ENCODE results near the gene GARS1.
A peak's percentile ranks its signal among the peaks of the same experiment; 100 is the strongest.

The GARS1 gene

DNA sequence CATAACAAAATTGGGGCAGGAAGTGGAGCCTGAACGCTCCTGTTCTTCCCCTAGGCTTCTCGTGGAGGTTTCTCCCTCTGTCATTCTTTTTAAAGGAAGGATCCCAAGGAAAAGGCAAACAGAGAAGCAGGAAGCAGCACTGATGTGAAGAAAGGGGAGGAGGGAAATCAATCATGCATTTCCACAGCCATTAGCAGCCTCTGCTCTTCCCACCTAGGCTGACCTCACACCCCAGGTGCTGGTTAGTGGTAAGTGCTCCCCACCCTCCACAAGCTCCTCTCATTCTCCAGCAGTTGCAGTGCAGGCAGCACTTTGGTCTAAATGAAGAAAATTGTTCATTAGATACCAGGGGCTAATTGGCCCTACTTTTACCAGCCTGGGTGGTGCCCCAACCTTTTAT is 85.0 kb downstream of the GARS1 start:
- Mint-ChIP-seq H3K36me3 (ENCODE audit: low read depth) (peaks cover 5% of the 10 kb centered on the region), H3K27ac (no peak overlapping the region), H3K4me1 (peaks cover 27% of the 10 kb centered on the region), H3K27me3 (ENCODE audit: low read depth, poor library complexity) (peaks cover 96% of the 10 kb centered on the region), H3K9me3 (no peaks in the 10 kb centered on the region), H3K4me3 (no peak overlapping the region)
- no peak for DNase-seq
- no peak for TF ChIP-seq CTCF (IDR thresholded peaks at IDR 0.05)

GRCh38 chr7:30681331-30681797 is 86.7 kb downstream of the GARS1 start:
- H3K27me3 Mint-ChIP-seq (ENCODE audit: low read depth, poor library complexity): peaks cover 89% of the 10 kb centered on the region
- no peak overlapping the region for H3K27ac Mint-ChIP-seq
- no peak for DNase-seq
- peaks cover 5% of the 10 kb centered on the region for H3K36me3 Mint-ChIP-seq (ENCODE audit: low read depth)
- H3K4me3 Mint-ChIP-seq: peak overlapping the region; percentile 81
- H3K4me1 Mint-ChIP-seq: peaks cover 27% of the 10 kb centered on the region
- no peak for TF ChIP-seq CTCF (IDR thresholded peaks at IDR 0.05)
- no peaks in the 10 kb centered on the region for H3K9me3 Mint-ChIP-seq

GRCh38 chr7:30681815-30682211 is 87.1 kb downstream of the GARS1 start:
- Mint-ChIP-seq H3K27ac (no peak overlapping the region), H3K4me1 (peaks cover 27% of the 10 kb centered on the region), H3K27me3 (ENCODE audit: low read depth, poor library complexity) (peaks cover 84% of the 10 kb centered on the region), H3K36me3 (ENCODE audit: low read depth) (peaks cover 5% of the 10 kb centered on the region), H3K4me3 (peak overlapping the region; percentile 81), H3K9me3 (no peaks in the 10 kb centered on the region)
- TF ChIP-seq CTCF (IDR thresholded peaks at IDR 0.05): no peak
- DNase-seq: peak; percentile 48

DNA sequence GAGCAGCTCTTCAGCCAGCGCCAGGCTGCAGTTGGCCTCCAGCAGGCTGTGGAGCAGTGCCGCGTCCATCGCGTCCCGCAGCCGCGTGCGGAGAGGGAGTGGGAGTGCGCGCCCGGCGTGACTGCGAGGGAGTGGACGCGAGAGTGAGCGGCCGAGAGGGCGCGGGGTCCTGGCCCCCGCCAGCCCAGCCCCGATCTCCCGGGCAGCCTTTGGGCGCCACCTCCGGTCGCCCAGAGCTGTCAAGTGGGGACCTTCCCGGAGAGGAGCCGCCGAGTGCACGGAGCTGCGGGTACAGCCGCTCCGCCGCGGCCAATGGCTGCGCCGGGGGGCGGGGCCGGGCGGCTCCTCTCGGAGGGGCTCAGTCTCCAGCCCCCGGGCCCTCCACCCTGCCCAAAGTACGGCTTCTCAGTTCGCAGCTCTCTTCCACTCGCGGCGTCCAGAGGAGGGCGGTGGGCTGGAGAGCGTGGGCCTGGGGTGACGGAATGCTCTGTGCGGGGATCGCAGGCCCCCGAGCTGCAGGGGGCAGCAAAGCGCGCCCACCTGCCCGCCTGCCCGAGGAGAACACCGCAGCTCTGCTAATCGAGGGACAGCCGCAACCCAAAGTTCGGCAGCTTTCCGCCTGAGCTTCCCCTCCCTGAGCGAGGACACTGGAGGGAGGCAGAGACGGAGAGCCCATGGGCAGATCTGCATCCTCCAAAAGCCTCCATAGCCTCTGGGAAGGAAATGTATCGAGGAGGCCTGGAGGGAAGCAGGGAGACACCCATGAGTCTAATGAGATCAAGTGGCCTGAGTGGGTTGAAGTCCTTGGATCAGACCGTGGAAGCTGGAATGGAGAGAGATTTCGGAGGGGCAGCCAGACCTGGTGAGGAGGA is 87.8 kb downstream of the GARS1 start, which contains the start of gene CRHR2:
TSS of gene CRHR2 (minus strand) at position 245 of the 872 bp plus-strand sequence. CDS start at position 69, 176 bp downstream.
- DNase-seq: peak; percentile 74
- Mint-ChIP-seq H3K4me3 (peak within 1 kb of the TSS; percentile 81), H3K4me1 (peaks cover 27% of the 10 kb centered on the region), H3K27ac (no peak within 1 kb of the TSS), H3K27me3 (ENCODE audit: low read depth, poor library complexity) (peaks cover 79% of the 10 kb centered on the region), H3K36me3 (ENCODE audit: low read depth) (peaks cover 5% of the 10 kb centered on the region), H3K9me3 (no peaks in the 10 kb centered on the region)
- TF ChIP-seq CTCF (IDR thresholded peaks at IDR 0.05): peak; percentile 50

GRCh38 chr7:30683306-30683705 is 88.6 kb downstream of the GARS1 start:
- Mint-ChIP-seq H3K27me3 (ENCODE audit: low read depth, poor library complexity) (peaks cover 72% of the 10 kb centered on the region), H3K36me3 (ENCODE audit: low read depth) (peaks cover 5% of the 10 kb centered on the region), H3K27ac (no peak overlapping the region), H3K4me3 (peak overlapping the region; percentile 45), H3K9me3 (no peaks in the 10 kb centered on the region), H3K4me1 (peaks cover 34% of the 10 kb centered on the region)
- DNase-seq: no peak
- TF ChIP-seq CTCF (IDR thresholded peaks at IDR 0.05): no peak

Measured in nephron progenitor cell (in vitro differentiated cells).